K562 (cell line): ENCODE measurements around the gene SUPT16H. TPM values are rescaled to one million over a fixed set of nuclear protein-coding genes. Genes with fewer than 3 reads are reported as not detected.

ENCODE experiments used
- ATAC-seq: fragments of 200-7000 bp; cut with Tn5 transposase; 3 replicates; pipeline ENCODE4 v1.9.1; 2020; ENCODE audit warnings: moderate library complexity
- BruUV-seq: library from RNA; stranded (reverse); fragments of 400-500 nt; replicated peaks from 2 replicates; lab custom pipeline; 2021; lab: Mats Ljungman, UMichigan
- CTCF ChIA-PET: fragments of 300-600 bp; formaldehyde crosslinking; extraction: SDS; loops from one replicate; lab custom pipeline; 2021; ENCODE audit warnings: low intra/inter-chr PET ratio; lab: Yijun Ruan, JAX
- POLR2A ChIA-PET: fragments of 300-600, 350-650 bp; sonication (Branson Sonifier 250); formaldehyde crosslinking; extraction: SDS; loops from one replicate; lab custom pipeline; 2021; ENCODE audit warnings: antibody characterized with exemption, inconsistent platforms; lab: Yijun Ruan, JAX
- DNase-seq, 4 experiments: peaks; one replicate each; pipeline versions ENCODE4 v3.0.0 to v3.0.0-alpha.2; 2011 to 2018; ENCODE audit warnings: low spot score in 3 of 4, mixed read lengths in 3 of 4; ENCODE audit errors: extremely low read depth in 1 of 4
- FAIRE-seq: peaks from 2 replicates; lab custom pipeline; 2011; peaks lifted over from hg19 to GRCh38; lab: Jason Lieb, UNC
- H2AFZ ChIP-seq: 2 replicates; pipeline ENCODE4 v1.6.0; 2011; ENCODE audit warnings: low read depth, low read length, control low read depth, inconsistent platforms
- H3K27ac ChIP-seq: fragments of 200-600 bp; 3 replicates; pipeline ENCODE4 v1.8.0; 2011; ENCODE audit warnings: low read depth, mild to moderate bottlenecking, control low read depth, inconsistent platforms, low read length, moderate library complexity, mixed read lengths; ENCODE audit errors: extremely low read depth
- H3K27me3 ChIP-seq, 2 experiments: fragments of 300-600 bp in 1 of 2; 2 replicates in 1 of 2; 3 replicates in 1 of 2; pipeline versions ENCODE4 v1.6.0 to v1.8.0; 2011; ENCODE audit warnings: inconsistent platforms in 2 of 2, low read length in 2 of 2, mild to moderate bottlenecking in 1 of 2, mixed read lengths in 1 of 2, moderate library complexity in 1 of 2; ENCODE audit not compliant: control insufficient read depth in 2 of 2, insufficient read depth in 2 of 2
- H3K36me3 ChIP-seq: fragments of 300-600 bp; 3 replicates; pipeline ENCODE4 v1.8.0; 2011; ENCODE audit warnings: mild to moderate bottlenecking, low read length, inconsistent platforms; ENCODE audit not compliant: control insufficient read depth, insufficient read depth
- H3K4me1 ChIP-seq, 2 experiments: fragments of 200-600 bp in 1 of 2; replicated peaks in 1 of 2; 2 replicates in 1 of 2; 3 replicates in 1 of 2; pipeline versions ENCODE4 v1.5.1 to v1.8.0; 2011; ENCODE audit warnings: inconsistent platforms in 2 of 2, low read length in 2 of 2, mild to moderate bottlenecking in 1 of 2, mixed read lengths in 1 of 2, moderate library complexity in 1 of 2; ENCODE audit not compliant: control insufficient read depth in 2 of 2, insufficient read depth in 2 of 2
- H3K4me2 ChIP-seq: 2 replicates; pipeline ENCODE4 v1.6.1; 2011; ENCODE audit warnings: low read length, control low read depth, inconsistent platforms, mixed read lengths; ENCODE audit not compliant: insufficient read depth
- H3K4me3 ChIP-seq: fragments of 200-600 bp; sonication (generic), shearing (Covaris generic); 2 replicates; pipeline ENCODE4 v1.5.1; 2016; ENCODE audit warnings: control low read depth, inconsistent platforms
- H3K79me2 ChIP-seq: fragments of 200-600 bp; 3 replicates; pipeline ENCODE4 v1.8.0; 2011; ENCODE audit warnings: low read length, inconsistent platforms; ENCODE audit not compliant: control insufficient read depth, insufficient read depth
- H3K9ac ChIP-seq, 2 experiments: 2 replicates each; pipeline versions ENCODE4 v1.6.0 to v1.6.1; 2011; ENCODE audit warnings: low read depth in 2 of 2, low read length in 2 of 2, control low read depth in 1 of 2, inconsistent platforms in 1 of 2, mild to moderate bottlenecking in 1 of 2, mixed read lengths in 1 of 2; ENCODE audit not compliant: insufficient read depth in 1 of 2
- H3K9me1 ChIP-seq: one replicate; pipeline ENCODE4 v1.6.0; 2011; ENCODE audit warnings: inconsistent platforms, mild to moderate bottlenecking, low read length, moderate library complexity; ENCODE audit not compliant: control insufficient read depth, insufficient read depth
- H3K9me3 ChIP-seq: replicated peaks from 2 replicates; pipeline ENCODE4 v1.5.1; 2011; ENCODE audit warnings: low read depth, low read length, inconsistent platforms; ENCODE audit not compliant: control insufficient read depth, insufficient read depth
- H4K20me1 ChIP-seq: replicated peaks from 2 replicates; pipeline ENCODE4 v1.6.1; 2011; ENCODE audit warnings: low read length, inconsistent platforms, mixed read lengths; ENCODE audit not compliant: control insufficient read depth, insufficient read depth
- CHCHD3 ChIP-seq: fragments of 250-450 bp; sonication (Bioruptor Pico); IDR thresholded peaks from 2 replicates; pipeline ENCODE4 v2.1.2; 2022; ENCODE audit warnings: mild to moderate bottlenecking
- CTCF ChIP-seq, 3 experiments: IDR thresholded peaks in 2 of 3; conservative IDR thresholded peaks in 1 of 3; 2 replicates each; pipeline ENCODE4 v1.5.1; 2011 to 2012; ENCODE audit warnings: low read length in 3 of 3, mild to moderate bottlenecking in 3 of 3, control low read depth in 2 of 3, improper control_type of control experiment in 1 of 3, inconsistent platforms in 1 of 3, low read depth in 1 of 3, mixed read lengths in 1 of 3, moderate library complexity in 1 of 3; ENCODE audit not compliant: insufficient read depth in 2 of 3
- SAFB2 ChIP-seq: fragments of 200-400 bp; formaldehyde crosslinking; IDR thresholded peaks from 2 replicates; pipeline ENCODE4 v1.6.1; 2018; ENCODE audit warnings: borderline replicate concordance, low read length, low read depth, moderate library complexity; ENCODE audit not compliant: severe bottlenecking
- SMARCB1 ChIP-seq: IDR thresholded peaks from 2 replicates; pipeline ENCODE4 v1.6.1; 2011; ENCODE audit warnings: improper control_type of control experiment, low read depth; ENCODE audit not compliant: insufficient read length
- WGBS: fragments of 100-300 bp; shearing (Covaris generic); methylation state at CpG from one replicate; pipeline ENCODE4 v1.1.6; 2016; ENCODE audit warnings: low coverage, mixed read lengths; ENCODE audit not compliant: insufficient coverage; ENCODE audit errors: missing lambda C conversion rate; 5-methylcytosine and 5-hydroxymethylcytosine counted together
- in situ Hi-C: fragments of 300-500 bp; cut with MboI; formaldehyde crosslinking; loops from 4 replicates; pipeline ENCODE4 v1.15.0; 2018; ENCODE audit warnings: inconsistent platforms, mixed read lengths
- intact Hi-C: fragments of 100-400 bp; cut with micrococcal nuclease; formaldehyde crosslinking; loops from 2 replicates; pipeline ENCODE4 v1.14.2; 2022
- polyA plus RNA-seq, 8 experiments: library from polyadenylated mRNA; depleted of rRNA in 4 of 8; stranded (reverse) in 5 of 8; unstranded in 3 of 8; fragments of >200 nt; fragmentation: Nextera tagmentation in 2 of 8; fragmentation: Illumina TruSeq in 1 of 8; extraction: Ambion mirVana in 2 of 8; extraction: Trizol in 1 of 8; gene quantifications; 2 replicates each; pipeline versions ENCODE4 v1.2.1 to v1.2.3, GENCODE V29; 2011 to 2014; ENCODE audit warnings: inconsistent platforms in 1 of 8, missing spikeins in 1 of 8
- total RNA-seq, 7 experiments: library from RNA; depleted of rRNA in 6 of 7; stranded (reverse); fragments of >200 nt in 6 of 7; fragmentation: Illumina TruSeq in 2 of 7; extraction: Trizol in 2 of 7; gene quantifications; 2 replicates each; pipeline versions ENCODE4 v1.2.1 to v1.2.3, GENCODE V29; 2011 to 2021; ENCODE audit warnings: low replicate concordance in 1 of 7

The SUPT16H gene
- total and polyA plus RNA-seq, 9 of the 15 experiments (the other 6 are each of a cell fraction or from before 2014, with no cell fraction given), result 75.4 to 152 (median 105) TPM

GRCh38 chr14:21395450-21395849 lies 11.6 kb upstream of the SUPT16H start:
- WGBS, result 0% methylated on average over 1 of the region's 1 CpG
- no peak overlapping the region for H3K4me2 ChIP-seq
- no peak overlapping the region for H3K27ac ChIP-seq
- H3K9me1 ChIP-seq, result no peaks in the 10 kb centered on the region
- no peaks in the 10 kb centered on the region for H3K27me3 ChIP-seq
- H3K9ac ChIP-seq, result no peak overlapping the region
- CTCF ChIA-PET, result no interaction called here
- no peak for FAIRE-seq
- H3K4me3 ChIP-seq, result no peak overlapping the region
- in situ Hi-C loops (no loop called here), intact Hi-C loops (no loop called here)
- no peak for DNase-seq
- no peak overlapping the region for H2AFZ ChIP-seq
- H3K79me2 ChIP-seq, result no peaks in the 10 kb centered on the region
- H4K20me1 ChIP-seq, result no peaks in the 10 kb centered on the region
- no peaks in the 10 kb centered on the region for H3K9me3 ChIP-seq
- POLR2A ChIA-PET, result no interaction called here
- H3K36me3 ChIP-seq, result peaks cover 91% of the 10 kb centered on the region
- BruUV-seq, result no TSS peak
- no peaks in the 10 kb centered on the region for H3K4me1 ChIP-seq
- TF ChIP-seq CTCF (IDR thresholded peaks at IDR 0.05 in 2 of 3, conservative IDR thresholded peaks at IDR 0.05 in 1 of 3; ENCODE audit: insufficient read depth in 2 of 3, low read depth in 1 of 3, low read length in 3 of 3), result peak in 1 of 3 experiments; percentile 31; a peak in 2 of 6 replicates
- TF ChIP-seq SMARCB1, result no peak
- TF ChIP-seq SAFB2, result no peak
- no peak for TF ChIP-seq CHCHD3
- ATAC-seq, result no peak
